NT2/D1 (cell line): ENCODE measurements around the gene TMEM223.
"Not testable (repeated sequence)": the region's sequence is repeated elsewhere in the genome, so short reads cannot be mapped to it uniquely, and the experiment has no call there.

ENCODE experiments used
- DNase-seq: peaks from one replicate; pipeline ENCODE4 v3.0.0-alpha.2; 2011; ENCODE audit warnings: low read depth, low spot score
- H3K27me3 ChIP-seq: 2 replicates; pipeline ENCODE4 v1.6.0; 2011; ENCODE audit warnings: mild to moderate bottlenecking; ENCODE audit not compliant: insufficient read length, insufficient read depth
- H3K36me3 ChIP-seq: 2 replicates; pipeline ENCODE4 v1.6.1; 2011; ENCODE audit warnings: mild to moderate bottlenecking, low read length, mixed read lengths; ENCODE audit not compliant: insufficient read depth, insufficient read length
- H3K4me1 ChIP-seq: 2 replicates; pipeline ENCODE4 v1.5.1; 2011; ENCODE audit not compliant: insufficient read depth, insufficient read length
- H3K4me3 ChIP-seq: 2 replicates; pipeline ENCODE4 v1.5.1; 2011; ENCODE audit warnings: low read depth; ENCODE audit not compliant: insufficient read length
- H3K9ac ChIP-seq: 2 replicates; pipeline ENCODE4 v1.6.0; 2011; ENCODE audit warnings: low read depth; ENCODE audit not compliant: insufficient read length
- H3K9me3 ChIP-seq: 2 replicates; pipeline ENCODE4 v1.5.1; 2011; ENCODE audit warnings: mild to moderate bottlenecking, low read length; ENCODE audit not compliant: insufficient read depth
- SUZ12 ChIP-seq: IDR thresholded peaks from 2 replicates; pipeline ENCODE4 v1.6.1; 2011; ENCODE audit not compliant: insufficient read length, insufficient read depth; ENCODE audit errors: extremely low read depth
- YY1 ChIP-seq: IDR thresholded peaks from 2 replicates; pipeline ENCODE4 v1.6.1; 2011; ENCODE audit not compliant: insufficient read length, insufficient read depth
- ZNF274 ChIP-seq: IDR thresholded peaks from 2 replicates; pipeline ENCODE4 v1.6.1; 2011; ENCODE audit warnings: mild to moderate bottlenecking, low read depth, low read length

TMEM223 gene

GRCh38 chr11:62830904-62831519 lies 39.2 kb upstream of the TMEM223 start:
- Histone ChIP-seq H3K9me3 (no peaks in the 10 kb centered on the region), H3K36me3 (peaks cover 63% of the 10 kb centered on the region), H3K4me1 (peaks cover 7% of the 10 kb centered on the region), H3K27me3 (no peaks in the 10 kb centered on the region), H3K9ac (peak overlapping the region; percentile 92), H3K4me3 (peak overlapping the region; percentile 93)
- DNase-seq = no peak
- TF ChIP-seq ZNF274 = no peak
- TF ChIP-seq YY1 = no peak
- TF ChIP-seq SUZ12 = no peak

GRCh38 chr11:62828130-62828529 lies 36.3 kb upstream of the TMEM223 start:
- not testable (repeated sequence) for H3K9me3 ChIP-seq, H3K4me1 ChIP-seq, H3K27me3 ChIP-seq, DNase-seq, H3K4me3 ChIP-seq, H3K9ac ChIP-seq
- peaks cover 62% of the 10 kb centered on the region for H3K36me3 ChIP-seq

- H3K9ac ChIP-seq = no peak overlapping the region
- H3K36me3 ChIP-seq = peaks cover 80% of the 10 kb centered on the region
- TF ChIP-seq ZNF274 (no peak), SUZ12 (no peak), YY1 (no peak)
- no peak for DNase-seq
- no peaks in the 10 kb centered on the region for H3K27me3 ChIP-seq
- no peaks in the 10 kb centered on the region for H3K4me1 ChIP-seq
- H3K9me3 ChIP-seq = no peaks in the 10 kb centered on the region
- no peak overlapping the region for H3K4me3 ChIP-seq
Observed at GRCh38 chr11:62823677-62824076, 31.9 kb upstream of the TMEM223 start.

GRCh38 chr11:62817129-62817528 lies 25.3 kb upstream of the TMEM223 start:
- DNase-seq = no peak
- TF ChIP-seq SUZ12 = no peak
- TF ChIP-seq YY1 = no peak
- TF ChIP-seq ZNF274 = no peak
- H3K4me1 ChIP-seq = no peaks in the 10 kb centered on the region
- H3K9ac ChIP-seq = no peak overlapping the region
- no peaks in the 10 kb centered on the region for H3K27me3 ChIP-seq
- peaks cover 56% of the 10 kb centered on the region for H3K36me3 ChIP-seq
- no peak overlapping the region for H3K4me3 ChIP-seq
- H3K9me3 ChIP-seq = no peaks in the 10 kb centered on the region

- no peak overlapping the region for H3K9ac ChIP-seq
- TF ChIP-seq SUZ12 (no peak), YY1 (no peak), ZNF274 (no peak)
- peaks cover 54% of the 10 kb centered on the region for H3K36me3 ChIP-seq
Observed at GRCh38 chr11:62816557-62816956, 24.8 kb upstream of the TMEM223 start.

GRCh38 chr11:62811659-62812058 lies 19.9 kb upstream of the TMEM223 start:
- H3K9me3 ChIP-seq = no peaks in the 10 kb centered on the region

More at GRCh38 chr11:62816557-62816956, 24.8 kb upstream of the TMEM223 start:
- no peak for DNase-seq
- Histone ChIP-seq H3K4me3 (no peak overlapping the region), H3K9me3 (no peaks in the 10 kb centered on the region), H3K4me1 (no peaks in the 10 kb centered on the region), H3K27me3 (no peaks in the 10 kb centered on the region)

GRCh38 chr11:62810748-62811147 lies 18.9 kb upstream of the TMEM223 start:
- H3K27me3 ChIP-seq = no peaks in the 10 kb centered on the region
- DNase-seq = no peak

More at GRCh38 chr11:62811659-62812058, 19.9 kb upstream of the TMEM223 start:
- no peak overlapping the region for H3K9ac ChIP-seq
- no peaks in the 10 kb centered on the region for H3K4me1 ChIP-seq
- H3K4me3 ChIP-seq = no peak overlapping the region
- H3K27me3 ChIP-seq = no peaks in the 10 kb centered on the region
- DNase-seq = no peak
- peaks cover 26% of the 10 kb centered on the region for H3K36me3 ChIP-seq
- no peak for TF ChIP-seq YY1
- TF ChIP-seq ZNF274 = no peak
- TF ChIP-seq SUZ12 = no peak

GRCh38 chr11:62806611-62807121 lies 14.9 kb upstream of the TMEM223 start:
- H3K4me3 ChIP-seq = peak overlapping the region; percentile 98
- no peak for TF ChIP-seq SUZ12
- no peak for TF ChIP-seq ZNF274
- no peak for TF ChIP-seq YY1
- DNase-seq = no peak
- peak overlapping the region; percentile 81 for H3K9ac ChIP-seq
- no peaks in the 10 kb centered on the region for H3K9me3 ChIP-seq
- no peaks in the 10 kb centered on the region for H3K27me3 ChIP-seq
- peaks cover 34% of the 10 kb centered on the region for H3K36me3 ChIP-seq
- peaks cover 7% of the 10 kb centered on the region for H3K4me1 ChIP-seq

More at GRCh38 chr11:62810748-62811147, 18.9 kb upstream of the TMEM223 start:
- H3K4me1 ChIP-seq = peaks cover 7% of the 10 kb centered on the region
- H3K36me3 ChIP-seq = peaks cover 19% of the 10 kb centered on the region
- no peaks in the 10 kb centered on the region for H3K9me3 ChIP-seq
- H3K9ac ChIP-seq = no peak overlapping the region
- TF ChIP-seq SUZ12 (no peak), ZNF274 (no peak), YY1 (no peak)
- H3K4me3 ChIP-seq = no peak overlapping the region
